ENCODE measurements around the gene RAB10.

RAB10 gene

GRCh38 chr2:26169226-26169625 lies 135.3 kb downstream of the RAB10 start:
- H3K4me3 ChIP-seq (ENCODE audit: control insufficient read depth, low read depth, low read length) = no peak overlapping the region
- DNase-seq (ENCODE audit: low read depth) = no peak
- no peak for TF ChIP-seq CTCF (IDR thresholded peaks at IDR 0.05; ENCODE audit: control insufficient read depth, insufficient read depth, low read depth, low read length, missing control alignments)

DNA sequence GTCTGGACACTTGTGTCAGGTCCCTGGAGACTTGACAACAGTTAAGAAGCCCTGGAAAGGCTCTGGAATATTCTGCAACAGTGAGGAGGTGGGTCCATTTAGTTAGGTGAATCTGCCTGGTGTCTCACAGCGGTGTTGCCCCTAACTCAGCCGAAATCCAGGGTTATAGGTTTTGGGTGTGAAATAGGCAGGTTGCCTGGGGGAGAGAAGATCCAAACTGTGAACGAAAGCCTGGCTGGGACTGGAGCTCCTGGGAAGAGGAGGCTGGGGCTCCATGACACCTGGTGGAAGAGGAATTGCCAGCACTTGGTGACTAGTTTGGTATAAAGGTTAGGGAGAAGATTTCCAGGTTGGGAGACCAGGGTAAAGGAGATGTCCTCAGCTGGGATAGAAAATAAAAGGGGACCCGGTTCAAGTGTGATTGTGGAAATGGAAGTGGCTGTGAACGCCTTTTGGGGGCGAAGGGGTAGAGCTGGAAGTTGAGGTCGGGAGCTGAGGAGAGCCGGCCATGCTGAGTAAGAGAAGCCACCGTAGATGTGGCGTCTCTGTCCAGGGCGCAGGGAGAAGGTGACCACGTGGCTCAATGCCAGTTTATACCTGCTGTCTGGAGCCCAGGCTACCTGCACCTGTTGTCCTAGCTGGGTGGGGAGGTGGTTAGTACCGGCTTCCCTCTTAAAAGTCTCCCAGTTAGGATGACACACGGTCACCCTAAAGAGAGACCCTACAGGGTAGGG lies 136.0 kb downstream of the RAB10 start:
- DNase-seq (ENCODE audit: low read depth) = no peak
- no peak overlapping the region for H3K4me3 ChIP-seq (ENCODE audit: control insufficient read depth, low read depth, low read length)
- TF ChIP-seq CTCF (IDR thresholded peaks at IDR 0.05; ENCODE audit: control insufficient read depth, insufficient read depth, low read depth, low read length, missing control alignments) = no peak

GRCh38 chr2:26170795-26171194 lies 136.9 kb downstream of the RAB10 start:
- TF ChIP-seq CTCF (IDR thresholded peaks at IDR 0.05; ENCODE audit: control insufficient read depth, insufficient read depth, low read depth, low read length, missing control alignments) = no peak
- no peak for DNase-seq (ENCODE audit: low read depth)
- H3K4me3 ChIP-seq (ENCODE audit: control insufficient read depth, low read depth, low read length) = no peak overlapping the region

- no peak for TF ChIP-seq CTCF (IDR thresholded peaks at IDR 0.05; ENCODE audit: control insufficient read depth, insufficient read depth, low read depth, low read length, missing control alignments)
- H3K4me3 ChIP-seq (ENCODE audit: control insufficient read depth, low read depth, low read length) = no peak overlapping the region
- no peak for DNase-seq (ENCODE audit: low read depth)
Observed at GRCh38 chr2:26172189-26172870, 138.4 kb downstream of the RAB10 start.

GRCh38 chr2:26172871-26173775 lies 139.2 kb downstream of the RAB10 start, which contains the start of gene GAREM2:
TSS of gene GAREM2 (plus strand) at chr2:26173088. CDS start at chr2:26173221, 133 bp downstream.
- H3K4me3 ChIP-seq (ENCODE audit: control insufficient read depth, low read depth, low read length) = peak within 1 kb of the TSS; percentile 29
- no peak for DNase-seq (ENCODE audit: low read depth)
- no peak for TF ChIP-seq CTCF (IDR thresholded peaks at IDR 0.05; ENCODE audit: control insufficient read depth, insufficient read depth, low read depth, low read length, missing control alignments)

GRCh38 chr2:26173776-26174482 lies 140.0 kb downstream of the RAB10 start:
- no peak for DNase-seq (ENCODE audit: low read depth)
- H3K4me3 ChIP-seq (ENCODE audit: control insufficient read depth, low read depth, low read length) = no peak overlapping the region
- no peak for TF ChIP-seq CTCF (IDR thresholded peaks at IDR 0.05; ENCODE audit: control insufficient read depth, insufficient read depth, low read depth, low read length, missing control alignments)
